Cardiac septum (tissue), 1 donor: ENCODE measurements around the gene TNFRSF13B. TPM values are rescaled to one million over a fixed set of nuclear protein-coding genes. Genes with fewer than 3 reads are reported as not detected.
"Not testable (repeated sequence)": the region's sequence is repeated elsewhere in the genome, so short reads cannot be mapped to it uniquely, and the experiment has no call there.

Experiments used
- DNase-seq: peaks from one replicate; pipeline ENCODE4 v3.0.0-alpha.2; 2020; ENCODE audit warnings: low spot score
- intact Hi-C: fragments of 100-400 bp; cut with DNase I; formaldehyde crosslinking; loops from one replicate; pipeline ENCODE4 v1.14.0; 2022
- long read RNA-seq: library from polyadenylated mRNA; unstranded; transcript quantifications from one replicate; pipeline ENCODE4 v2.0.0, GENCODE V29; 2021
- total RNA-seq: library from RNA; stranded (reverse); fragmentation: NEBNext Ultra II Directional; extraction: Animal tissue kit (Norgen Biotek cat#: 25700); gene quantifications from one replicate; pipeline ENCODE4 v1.2.1, GENCODE V29; 2021
- donor health status: DM: no; HTN: no; CAD: no.

Gene TNFRSF13B
- total RNA-seq: not detected
- long read RNA-seq: 0 reads

GRCh38 chr17:16971458-16972338 is at the start of gene TNFRSF13B:
Gene TNFRSF13B (minus strand): TSS chr17:16972118. CDS start chr17:16972075, 43 bp downstream.
- DNase-seq: no peak
- intact Hi-C loops: no loop called here

GRCh38 chr17:17021194-17021863 is 49.4 kb upstream of the TNFRSF13B start:
- intact Hi-C loops: loop anchor here (1.0 kb wide), 1 partner anchor 20 kb away; no protein-coding TSS in a partner anchor
- DNase-seq: no peak

- intact Hi-C loops: loop anchor here (1.0 kb wide), 1 partner anchor 20 kb away; no protein-coding TSS in a partner anchor
These were observed 48.9 kb upstream of the TNFRSF13B start for GRCh38 chr17:17020821-17021193.

GRCh38 chr17:17019891-17020456 is 48.1 kb upstream of the TNFRSF13B start:
- intact Hi-C loops: no loop called here
- DNase-seq: no peak

More at GRCh38 chr17:17020821-17021193, 48.9 kb upstream of the TNFRSF13B start:
- DNase-seq: no peak

GRCh38 chr17:17019430-17019762 is 47.5 kb upstream of the TNFRSF13B start:
- intact Hi-C loops: no loop called here
- DNase-seq: no peak

GRCh38 chr17:17018612-17019429 is 46.9 kb upstream of the TNFRSF13B start:
- intact Hi-C loops: no loop called here
- peak; percentile 39 for DNase-seq

GRCh38 chr17:17018021-17018441 is 46.1 kb upstream of the TNFRSF13B start:
- intact Hi-C loops: no loop called here
- peak; percentile 71 for DNase-seq

GRCh38 chr17:17017343-17018014 is 45.6 kb upstream of the TNFRSF13B start:
- DNase-seq: peak; percentile 36
- intact Hi-C loops: no loop called here

GRCh38 chr17:17016199-17017197 is 44.6 kb upstream of the TNFRSF13B start:
- DNase-seq: peak; percentile 53
- intact Hi-C loops: not testable (repeated sequence)

GRCh38 chr17:17015230-17015629 is 43.3 kb upstream of the TNFRSF13B start:
- no peak for DNase-seq

GRCh38 chr17:17014748-17015124 is 42.8 kb upstream of the TNFRSF13B start:
- intact Hi-C loops, DNase-seq: not testable (repeated sequence)

More at GRCh38 chr17:17015230-17015629, 43.3 kb upstream of the TNFRSF13B start:
- intact Hi-C loops: no loop called here

GRCh38 chr17:17013828-17014747 is 42.2 kb upstream of the TNFRSF13B start:
- peak; percentile 62 for DNase-seq
- intact Hi-C loops: not testable (repeated sequence)

- intact Hi-C loops: not testable (repeated sequence)
- DNase-seq: peak; percentile 55
These were observed 39.4 kb upstream of the TNFRSF13B start for GRCh38 chr17:17011043-17011907.

- intact Hi-C loops: not testable (repeated sequence)
- peak; percentile 73 for DNase-seq
These were observed 38.7 kb upstream of the TNFRSF13B start for GRCh38 chr17:17010545-17011034.

- peak; percentile 44 for DNase-seq
- intact Hi-C loops: loop anchor here (10.0 kb wide), 2 partner anchors 195 to 295 kb away; partner anchors contain the start of genes NT5M and PLD6
These were observed 38.1 kb upstream of the TNFRSF13B start for GRCh38 chr17:17009972-17010371.
